ENCODE results near the gene PEPD. TPM values are rescaled to one million over a fixed set of nuclear protein-coding genes. Genes with fewer than 3 reads are reported as not detected.
"Not testable (repeated sequence)": the region's sequence is repeated elsewhere in the genome, so short reads cannot be mapped to it uniquely, and the experiment has no call there.

PEPD gene
- total and polyA plus RNA-seq, 10 of the 15 experiments (the other 5 are each of a cell fraction or from before 2014, with no cell fraction given) = 1.4 to 52.0 (median 20.2) TPM

DNA sequence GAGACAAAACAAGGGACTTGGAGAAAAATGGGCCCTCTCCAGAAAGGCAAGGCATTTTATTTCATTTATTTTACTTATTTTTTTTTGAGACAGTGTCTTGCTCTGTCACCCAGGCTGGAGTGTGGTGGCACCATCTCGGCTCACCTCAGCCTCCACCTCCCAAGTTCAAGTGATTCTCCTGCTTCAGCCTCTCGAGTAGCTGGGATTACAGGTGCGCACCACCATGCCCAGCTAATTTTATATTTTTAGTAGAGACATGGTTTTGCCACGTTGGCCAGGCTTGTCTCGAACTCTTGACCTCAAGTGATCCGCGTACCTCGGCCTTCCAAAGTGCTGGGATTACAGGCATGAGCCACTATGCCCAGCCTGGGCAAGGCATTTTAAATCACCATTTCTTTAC lies 31.0 kb downstream of the PEPD start:
- H3K9ac ChIP-seq (ENCODE audit: control insufficient read depth, insufficient read depth, low read length); DNase-seq (ENCODE audit: low read depth, low spot score); H3K27me3 ChIP-seq (replicated peaks in 1 of 2; ENCODE audit: control insufficient read depth in 2 of 2, insufficient read depth in 2 of 2, low read length in 1 of 2); intact Hi-C loops (cut with micrococcal nuclease; ENCODE audit: unreplicated experiment); H3K27ac ChIP-seq (ENCODE audit: control insufficient read depth, insufficient read depth); SMC1A ChIA-PET (ENCODE audit: uncharacterized antibody, unreplicated experiment); H2AFZ ChIP-seq (ENCODE audit: control insufficient read depth, low read depth, low read length); in situ Hi-C loops (cut with MboI); H4K20me1 ChIP-seq (ENCODE audit: control insufficient read depth, insufficient read depth); H3K9me3 ChIP-seq (replicated peaks; ENCODE audit: control insufficient read depth, insufficient read depth, low read length); H3K4me1 ChIP-seq (ENCODE audit: control insufficient read depth, insufficient read depth, low read length); FAIRE-seq; H3K4me3 ChIP-seq; ATAC-seq; H3K4me2 ChIP-seq (ENCODE audit: control insufficient read depth, insufficient read depth); H3K79me2 ChIP-seq (ENCODE audit: control insufficient read depth, insufficient read depth, low read length); RAD21 ChIA-PET (ENCODE audit: unreplicated experiment); H3K36me3 ChIP-seq (ENCODE audit: control insufficient read depth in 2 of 2, insufficient read depth in 2 of 2, low read length in 1 of 2); CTCF ChIA-PET; POLR2A ChIA-PET; BruUV-seq (replicated peaks): not testable (repeated sequence)
- WGBS (ENCODE audit: insufficient coverage, insufficient replicate concordance, low lambda C conversion rate, missing lambda C conversion rate) = 73% methylated on average over 8 of the region's 8 CpGs

DNA sequence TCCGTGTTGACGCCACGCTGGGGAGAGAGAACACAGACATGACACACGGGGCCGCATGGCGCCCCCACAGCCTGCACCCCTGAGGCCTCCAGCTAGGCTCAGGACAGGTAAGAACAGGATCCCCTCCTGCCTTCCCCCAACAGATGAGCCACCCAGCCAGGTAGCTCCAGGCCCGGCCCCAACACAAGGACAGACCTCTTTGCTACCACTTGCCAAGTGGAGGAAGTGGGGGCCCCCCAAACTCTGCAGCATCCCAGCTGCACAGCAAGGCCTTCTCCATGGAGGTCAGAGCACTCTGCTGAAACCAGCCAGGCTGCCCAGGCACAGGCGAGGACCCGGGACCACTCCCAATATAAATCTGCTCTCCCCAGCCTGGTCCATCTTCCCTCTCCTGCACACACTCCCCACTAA lies 31.5 kb downstream of the PEPD start:
- intact Hi-C loops (cut with micrococcal nuclease; ENCODE audit: unreplicated experiment) = no loop called here
- FAIRE-seq = no peak
- no peaks in the 10 kb centered on the region for H3K36me3 ChIP-seq (ENCODE audit: control insufficient read depth in 2 of 2, insufficient read depth in 2 of 2, low read length in 1 of 2)
- no peaks in the 10 kb centered on the region for H3K9me3 ChIP-seq (replicated peaks; ENCODE audit: control insufficient read depth, insufficient read depth, low read length)
- CTCF ChIA-PET = interaction anchor here (0.7 kb wide), 1 partner anchor 259 kb away, joined by 3 read pairs; no protein-coding TSS in a partner anchor
- no peak for DNase-seq (ENCODE audit: low read depth, low spot score)
- H3K4me1 ChIP-seq (ENCODE audit: control insufficient read depth, insufficient read depth, low read length) = no peaks in the 10 kb centered on the region
- no peak overlapping the region for H3K9ac ChIP-seq (ENCODE audit: control insufficient read depth, insufficient read depth, low read length)
- no peak overlapping the region for H3K4me2 ChIP-seq (ENCODE audit: control insufficient read depth, insufficient read depth)
- no peak overlapping the region for H3K27ac ChIP-seq (ENCODE audit: control insufficient read depth, insufficient read depth)
- RAD21 ChIA-PET (ENCODE audit: unreplicated experiment) = no interaction called here
- H2AFZ ChIP-seq (ENCODE audit: control insufficient read depth, low read depth, low read length) = no peak overlapping the region
- no peak overlapping the region for H3K4me3 ChIP-seq
- WGBS (ENCODE audit: insufficient coverage, insufficient replicate concordance, low lambda C conversion rate, missing lambda C conversion rate) = 80% methylated on average over 8 of the region's 9 CpGs
- no peaks in the 10 kb centered on the region for H4K20me1 ChIP-seq (ENCODE audit: control insufficient read depth, insufficient read depth)
- no peak for TF ChIP-seq USF1 (IDR thresholded peaks at IDR 0.05; ENCODE audit: borderline replicate concordance, extremely low read length, insufficient read depth, low read depth, low read length)
- no peak for TF ChIP-seq SMARCA5 (IDR thresholded peaks at IDR 0.05)
- TF ChIP-seq RFX5 (IDR thresholded peaks at IDR 0.05; ENCODE audit: low read depth, low read length) = no peak
- no peak for TF ChIP-seq BCLAF1 (IDR thresholded peaks at IDR 0.05)
- TF ChIP-seq ZSCAN29 (IDR thresholded peaks at IDR 0.05) = no peak
- TF ChIP-seq CEBPB (IDR thresholded peaks at IDR 0.05; ENCODE audit: borderline replicate concordance in 1 of 2, low read depth in 2 of 2, low read length in 2 of 2) = no peak
- TF ChIP-seq SUZ12 (IDR thresholded peaks at IDR 0.05; ENCODE audit: unreplicated experiment) = no peak
- TF ChIP-seq ATF2 (IDR thresholded peaks at IDR 0.05; ENCODE audit: low read length) = no peak
- no peak for TF ChIP-seq MEF2B (IDR thresholded peaks at IDR 0.05; ENCODE audit: partially characterized antibody, poor library complexity, severe bottlenecking)
- TF ChIP-seq CBX5 (IDR thresholded peaks at IDR 0.05; ENCODE audit: low read depth) = no peak
- TF ChIP-seq YY1 (IDR thresholded peaks at IDR 0.05; ENCODE audit: low read depth, low read length) = no peak
- no peak for TF ChIP-seq NR2C1 (IDR thresholded peaks at IDR 0.05)
- TF ChIP-seq BHLHE40 (IDR thresholded peaks at IDR 0.05; ENCODE audit: borderline replicate concordance in 1 of 2, low read depth in 2 of 2, low read length in 1 of 2) = no peak
- BruUV-seq (replicated peaks) = no TSS peak
- ATAC-seq = no peak
- in situ Hi-C loops (cut with MboI) = no loop called here
- POLR2A ChIA-PET = no interaction called here
- no peaks in the 10 kb centered on the region for H3K79me2 ChIP-seq (ENCODE audit: control insufficient read depth, insufficient read depth, low read length)
- no peaks in the 10 kb centered on the region for H3K27me3 ChIP-seq (replicated peaks in 1 of 2; ENCODE audit: control insufficient read depth in 2 of 2, insufficient read depth in 2 of 2, low read length in 1 of 2)
- SMC1A ChIA-PET (ENCODE audit: uncharacterized antibody, unreplicated experiment) = no interaction called here
